Measurements from ENCODE around the gene SENP2. TPM values are rescaled to one million over a fixed set of nuclear protein-coding genes. Genes with fewer than 3 reads are reported as not detected.

SENP2 gene
- total and polyA plus RNA-seq, 2 experiments from 2014 or later: 29.2 to 80.3 TPM

DNA sequence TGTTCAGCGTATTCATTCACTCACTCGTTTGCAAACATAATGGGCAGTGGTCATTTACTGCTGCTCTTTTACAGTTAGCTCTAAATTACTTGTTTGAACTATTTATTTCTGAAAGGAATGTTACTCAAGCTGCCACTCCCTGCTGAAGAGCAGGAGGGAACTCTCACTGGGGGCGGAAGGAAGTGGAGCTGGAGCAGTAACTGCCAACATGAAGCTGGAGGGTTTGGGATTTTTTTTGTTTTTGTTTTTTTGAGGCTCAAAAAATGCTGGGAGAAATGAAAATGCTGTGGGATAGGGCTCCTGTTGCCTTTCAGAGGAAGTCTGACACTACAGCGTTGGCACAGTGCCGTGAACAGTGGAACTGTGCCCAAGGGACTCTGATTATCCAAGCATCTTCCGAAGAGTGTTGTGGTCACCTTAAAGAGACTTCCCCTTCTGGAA is 44.1 kb downstream of the SENP2 start:
- H3K27ac ChIP-seq (ENCODE audit: low read depth): no peak overlapping the region; the same call in 1 of the 2 replicates
- H3K4me2 ChIP-seq: no peak overlapping the region
- no peak overlapping the region for H3K4me3 ChIP-seq
- no peaks in the 10 kb centered on the region for H3K4me1 Mint-ChIP-seq
- H2AFZ ChIP-seq: no peak overlapping the region
- no peaks in the 10 kb centered on the region for H3K27me3 Mint-ChIP-seq (ENCODE audit: insufficient read depth, low read depth, poor library complexity)
- no peaks in the 10 kb centered on the region for H3K9me2 ChIP-seq (ENCODE audit: insufficient read depth)
- no peaks in the 10 kb centered on the region for H3K27me3 ChIP-seq (ENCODE audit: insufficient read depth)
- H3K9me3 Mint-ChIP-seq: no peaks in the 10 kb centered on the region
- H3F3A ChIP-seq (replicated peaks; ENCODE audit: low read depth): peaks cover 12% of the 10 kb centered on the region; the same call in 1 of the 2 replicates
- peaks cover 43% of the 10 kb centered on the region for H3K36me3 ChIP-seq (ENCODE audit: insufficient read depth)
- no peak overlapping the region for H3K4me3 Mint-ChIP-seq
- TF ChIP-seq REST (IDR thresholded peaks at IDR 0.05; ENCODE audit: unreplicated experiment) (no peak), NANOG (IDR thresholded peaks at IDR 0.05; ENCODE audit: borderline replicate concordance) (no peak), ZNF114 (CRISPR knock-in tag; IDR thresholded peaks at IDR 0.05) (no peak), STAT1 (IDR thresholded peaks at IDR 0.05; ENCODE audit: unreplicated experiment) (no peak), CREB1 (CRISPR knock-in tag; IDR thresholded peaks at IDR 0.05; ENCODE audit: low read depth) (no peak), ZNF462 (CRISPR knock-in tag; IDR thresholded peaks at IDR 0.05) (no peak), EZH2 (IDR thresholded peaks at IDR 0.05; ENCODE audit: low read depth, unreplicated experiment) (no peak), ETS1 (IDR thresholded peaks at IDR 0.05) (no peak), JUNB (IDR thresholded peaks at IDR 0.05; ENCODE audit: unreplicated experiment) (no peak), ZNF331 (CRISPR knock-in tag; IDR thresholded peaks at IDR 0.05; ENCODE audit: low read depth) (no peak), POLR2AphosphoS5 (IDR thresholded peaks at IDR 0.05; ENCODE audit: low read depth) (no peak), EZH2phosphoT487 (IDR thresholded peaks at IDR 0.05; ENCODE audit: unreplicated experiment) (no peak)
- TF ChIP-seq, protein P1, sequence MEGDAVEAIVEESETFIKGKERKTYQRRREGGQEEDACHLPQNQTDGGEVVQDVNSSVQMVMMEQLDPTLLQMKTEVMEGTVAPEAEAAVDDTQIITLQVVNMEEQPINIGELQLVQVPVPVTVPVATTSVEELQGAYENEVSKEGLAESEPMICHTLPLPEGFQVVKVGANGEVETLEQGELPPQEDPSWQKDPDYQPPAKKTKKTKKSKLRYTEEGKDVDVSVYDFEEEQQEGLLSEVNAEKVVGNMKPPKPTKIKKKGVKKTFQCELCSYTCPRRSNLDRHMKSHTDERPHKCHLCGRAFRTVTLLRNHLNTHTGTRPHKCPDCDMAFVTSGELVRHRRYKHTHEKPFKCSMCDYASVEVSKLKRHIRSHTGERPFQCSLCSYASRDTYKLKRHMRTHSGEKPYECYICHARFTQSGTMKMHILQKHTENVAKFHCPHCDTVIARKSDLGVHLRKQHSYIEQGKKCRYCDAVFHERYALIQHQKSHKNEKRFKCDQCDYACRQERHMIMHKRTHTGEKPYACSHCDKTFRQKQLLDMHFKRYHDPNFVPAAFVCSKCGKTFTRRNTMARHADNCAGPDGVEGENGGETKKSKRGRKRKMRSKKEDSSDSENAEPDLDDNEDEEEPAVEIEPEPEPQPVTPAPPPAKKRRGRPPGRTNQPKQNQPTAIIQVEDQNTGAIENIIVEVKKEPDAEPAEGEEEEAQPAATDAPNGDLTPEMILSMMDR (conservative IDR thresholded peaks at IDR 0.05; ENCODE audit: low read depth in 2 of 2): no peak
- ATAC-seq: no peak
- H3K79me2 ChIP-seq (replicated peaks; ENCODE audit: insufficient read depth): no peaks in the 10 kb centered on the region
- H3K4me1 ChIP-seq (ENCODE audit: insufficient read depth): no peaks in the 10 kb centered on the region
- no peak overlapping the region for H3K27ac Mint-ChIP-seq
- H4K20me1 ChIP-seq (replicated peaks; ENCODE audit: insufficient read depth): peaks cover 9% of the 10 kb centered on the region; the same call in 1 of the 2 replicates
- no peak for DNase-seq (ENCODE audit: low spot score)
- peaks cover 62% of the 10 kb centered on the region for H3K36me3 Mint-ChIP-seq (ENCODE audit: low read depth)

All from GM23338 (cell line).